SU-DHL-6 (cell line): ENCODE measurements around the gene NIP7.

Source experiments
- CTCF ChIP-seq: fragments of 200-600 bp; sonication (generic); IDR thresholded peaks from one replicate; pipeline ENCODE4 v1.5.1; 2017; ENCODE audit warnings: antibody characterized with exemption, mild to moderate bottlenecking, low read length, moderate library complexity; ENCODE audit not compliant: insufficient read depth, poor library complexity, severe bottlenecking
- EZH2phosphoT487 ChIP-seq: fragments of 200-600 bp; sonication (generic), shearing (Covaris generic); conservative IDR thresholded peaks from 2 replicates; pipeline ENCODE4 v1.6.1; 2018; ENCODE audit warnings: mild to moderate bottlenecking, antibody characterized with exemption, low read length, moderate library complexity, mixed read lengths

- no peak for TF ChIP-seq CTCF
- no peak for TF ChIP-seq EZH2phosphoT487
These were observed 21.2 kb upstream of the NIP7 start for GRCh38 chr16:69318177-69318910.
